ENCODE data around the gene HTT.

The HTT gene

GRCh38 chr4:3248811-3249661 lies 174.6 kb downstream of the HTT start, which contains the start of gene MSANTD1:
Gene MSANTD1 (plus strand): TSS chr4:3249159. CDS start chr4:3249223, 64 bp downstream.
- H3K9me3 ChIP-seq (ENCODE audit: control insufficient read depth, insufficient read depth, low read length), result no peaks in the 10 kb centered on the region

GRCh38 chr4:3249711-3250437 lies 175.4 kb downstream of the HTT start:
- TF ChIP-seq EZH2phosphoT487 (IDR thresholded peaks at IDR 0.05; ENCODE audit: borderline replicate concordance, low read length) (no peak), CTCF (IDR thresholded peaks at IDR 0.05; ENCODE audit: low read depth, low read length, poor library complexity, severe bottlenecking) (no peak)
- no peaks in the 10 kb centered on the region for H4K20me1 ChIP-seq (ENCODE audit: control insufficient read depth, insufficient read depth, low read depth, low read length)
- H3K4me3 ChIP-seq (ENCODE audit: low read length), result no peak overlapping the region
- H3K4me1 ChIP-seq (ENCODE audit: control insufficient read depth, low read length), result no peaks in the 10 kb centered on the region
- no peaks in the 10 kb centered on the region for H3F3A ChIP-seq (ENCODE audit: control insufficient read depth, insufficient read depth)
- H3K36me3 ChIP-seq (ENCODE audit: control insufficient read depth, low read length), result no peaks in the 10 kb centered on the region
- no peaks in the 10 kb centered on the region for H3K27me3 ChIP-seq (ENCODE audit: control insufficient read depth, low read length)
- no peak overlapping the region for H3K4me2 ChIP-seq (ENCODE audit: low read length)
- no peak overlapping the region for H3K27ac ChIP-seq (ENCODE audit: low read depth, low read length)
- no peaks in the 10 kb centered on the region for H3K9me2 ChIP-seq (replicated peaks; ENCODE audit: control insufficient read depth, low read length)
- H3K79me2 ChIP-seq (ENCODE audit: control insufficient read depth, low read length), result no peaks in the 10 kb centered on the region
- no peaks in the 10 kb centered on the region for H3K9me3 ChIP-seq (ENCODE audit: control insufficient read depth, insufficient read depth, low read length)

More at GRCh38 chr4:3248811-3249661, 174.6 kb downstream of the HTT start, which contains the start of gene MSANTD1:
- Histone ChIP-seq H3K36me3 (ENCODE audit: control insufficient read depth, low read length) (no peaks in the 10 kb centered on the region), H3K27me3 (ENCODE audit: control insufficient read depth, low read length) (no peaks in the 10 kb centered on the region), H3K9me2 (replicated peaks; ENCODE audit: control insufficient read depth, low read length) (no peaks in the 10 kb centered on the region), H3K4me3 (ENCODE audit: low read length) (no peak within 1 kb of the TSS), H3F3A (ENCODE audit: control insufficient read depth, insufficient read depth) (no peaks in the 10 kb centered on the region), H3K4me2 (ENCODE audit: low read length) (no peak within 1 kb of the TSS), H3K79me2 (ENCODE audit: control insufficient read depth, low read length) (no peaks in the 10 kb centered on the region), H3K27ac (ENCODE audit: low read depth, low read length) (no peak within 1 kb of the TSS), H4K20me1 (ENCODE audit: control insufficient read depth, insufficient read depth, low read depth, low read length) (no peaks in the 10 kb centered on the region), H3K4me1 (ENCODE audit: control insufficient read depth, low read length) (no peaks in the 10 kb centered on the region)
- TF ChIP-seq CTCF (IDR thresholded peaks at IDR 0.05; ENCODE audit: low read depth, low read length, poor library complexity, severe bottlenecking), result no peak
- TF ChIP-seq EZH2phosphoT487 (IDR thresholded peaks at IDR 0.05; ENCODE audit: borderline replicate concordance, low read length), result no peak

DNA sequence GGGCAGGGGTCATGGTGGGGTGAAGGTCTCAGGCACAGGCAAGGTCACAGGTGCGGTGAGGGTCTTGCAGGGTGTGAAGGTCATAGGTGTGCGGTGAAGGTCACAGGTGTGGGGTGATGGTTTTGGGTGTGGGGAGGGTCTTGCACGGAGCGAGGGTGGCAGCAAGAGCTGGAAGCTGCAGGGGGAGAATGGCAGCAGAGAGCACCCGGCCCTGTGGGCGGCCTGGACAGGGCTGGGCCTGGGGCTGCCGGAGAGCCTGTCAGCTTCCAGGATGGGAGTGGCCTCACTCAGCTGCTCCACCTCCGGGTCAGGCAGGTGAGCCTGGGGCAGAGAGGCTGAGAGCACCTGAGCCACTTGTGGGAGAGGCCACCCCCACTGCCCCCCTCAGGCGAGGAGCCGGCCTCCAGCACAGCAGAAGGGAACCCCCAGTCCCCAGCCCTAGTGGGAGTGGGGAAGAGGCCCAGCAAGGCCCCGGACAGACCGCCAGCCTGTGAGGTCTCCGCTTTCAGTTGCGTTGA lies 176.0 kb downstream of the HTT start:
- no peaks in the 10 kb centered on the region for H3F3A ChIP-seq (ENCODE audit: control insufficient read depth, insufficient read depth)
- H4K20me1 ChIP-seq (ENCODE audit: control insufficient read depth, insufficient read depth, low read depth, low read length), result no peaks in the 10 kb centered on the region
- TF ChIP-seq EZH2phosphoT487 (IDR thresholded peaks at IDR 0.05; ENCODE audit: borderline replicate concordance, low read length) (no peak), CTCF (IDR thresholded peaks at IDR 0.05; ENCODE audit: low read depth, low read length, poor library complexity, severe bottlenecking) (no peak)
- H3K4me3 ChIP-seq (ENCODE audit: low read length), result no peak overlapping the region
- no peaks in the 10 kb centered on the region for H3K9me3 ChIP-seq (ENCODE audit: control insufficient read depth, insufficient read depth, low read length)
- no peaks in the 10 kb centered on the region for H3K9me2 ChIP-seq (replicated peaks; ENCODE audit: control insufficient read depth, low read length)
- H3K27me3 ChIP-seq (ENCODE audit: control insufficient read depth, low read length), result no peaks in the 10 kb centered on the region
- no peak overlapping the region for H3K4me2 ChIP-seq (ENCODE audit: low read length)
- H3K36me3 ChIP-seq (ENCODE audit: control insufficient read depth, low read length), result no peaks in the 10 kb centered on the region
- H3K4me1 ChIP-seq (ENCODE audit: control insufficient read depth, low read length), result no peaks in the 10 kb centered on the region
- H3K27ac ChIP-seq (ENCODE audit: low read depth, low read length), result no peak overlapping the region
- no peaks in the 10 kb centered on the region for H3K79me2 ChIP-seq (ENCODE audit: control insufficient read depth, low read length)
